HepG2 (cell line): ENCODE results near the gene HARS2. TPM values are rescaled to one million over a fixed set of nuclear protein-coding genes. Genes with fewer than 3 reads are reported as not detected.
A peak's percentile ranks its signal among the peaks of the same experiment; 100 is the strongest.

Experiments
- ARID5B ChIP-seq: IDR thresholded peaks from 2 replicates; pipeline ENCODE4 v1.4.0; 2020; ENCODE audit warnings: mild to moderate bottlenecking, missing genetic modification reagents
- DMTF1 ChIP-seq: sonication (generic); formaldehyde crosslinking; IDR thresholded peaks from 2 replicates; pipeline ENCODE4 v1.4.0; 2020; ENCODE audit warnings: mild to moderate bottlenecking, missing genetic modification reagents
- ELK4 ChIP-seq: sonication (generic); formaldehyde crosslinking; IDR thresholded peaks from 2 replicates; pipeline ENCODE4 v1.9.0; 2021; ENCODE audit warnings: missing genetic modification reagents, borderline replicate concordance
- TP53 ChIP-seq: sonication (generic); formaldehyde crosslinking; conservative IDR thresholded peaks from 2 replicates; pipeline ENCODE4 v1.4.0; 2020; ENCODE audit warnings: missing genetic modification reagents
- ZNF414 ChIP-seq: sonication (generic); formaldehyde crosslinking; IDR thresholded peaks from 2 replicates; pipeline ENCODE4 v1.5.0; 2020; ENCODE audit warnings: missing genetic modification reagents
- ZNF484 ChIP-seq: sonication (generic); formaldehyde crosslinking; IDR thresholded peaks from 2 replicates; pipeline ENCODE4 v1.5.1; 2020; ENCODE audit warnings: mild to moderate bottlenecking, low read depth, missing genetic modification reagents, borderline replicate concordance
- ZNF879 ChIP-seq: sonication (generic); formaldehyde crosslinking; IDR thresholded peaks from 2 replicates; pipeline ENCODE4 v1.8.1; 2023; ENCODE audit warnings: missing genetic modification reagents
- polyA plus RNA-seq, 8 experiments: library from polyadenylated mRNA; depleted of rRNA in 3 of 8; stranded (reverse) in 7 of 8; unstranded in 1 of 8; fragments of >200 nt; fragmentation: Illumina TruSeq in 4 of 8; extraction: Trizol in 4 of 8; gene quantifications; 2 replicates each; pipeline versions ENCODE4 v1.2.1 to v1.2.3, GENCODE V29; 2011 to 2016; ENCODE audit warnings: low read depth in 4 of 8, missing spikeins in 1 of 8, mixed read lengths in 1 of 8; ENCODE audit not compliant: insufficient read depth in 1 of 8
- total RNA-seq, 5 experiments: library from RNA; depleted of rRNA; stranded (reverse); fragments of >200 nt; fragmentation: Illumina TruSeq; extraction: Trizol; gene quantifications; 2 replicates each; pipeline ENCODE4 v1.2.3, GENCODE V29; 2016; ENCODE audit warnings: low read depth in 1 of 5
- TF ChIP-seq, protein P1 (sequence below), 2 experiments: fragments of 450-650 bp in 1 of 2; sonication (generic) in 1 of 2; formaldehyde crosslinking in 1 of 2; IDR thresholded peaks; 2 replicates each; pipeline versions ENCODE4 v1.6.1 to v1.8.0; 2016 to 2022; ENCODE audit warnings: antibody characterized with exemption in 1 of 2, mild to moderate bottlenecking in 1 of 2, missing genetic modification reagents in 1 of 2

Gene HARS2
- total and polyA plus RNA-seq, 2 of the 13 experiments (the other 11 are each of a cell fraction or from before 2014, with no cell fraction given) = 17.9 to 25.8 TPM

- TF ChIP-seq ZNF414 (CRISPR knock-in tag) (0 out of 2 replicates have a peak, but pooled peaks have one; percentile 63), ZNF484 (CRISPR knock-in tag) (no peak), ELK4 (CRISPR knock-in tag) (no peak), DMTF1 (no peak), TP53 (CRISPR knock-in tag) (0 out of 2 replicates have a peak, but pooled peaks have one; percentile 49), ARID5B (peak; percentile 64; the same call in 1 of the 2 replicates), ZNF879 (no peak)
- TF ChIP-seq, protein P1, sequence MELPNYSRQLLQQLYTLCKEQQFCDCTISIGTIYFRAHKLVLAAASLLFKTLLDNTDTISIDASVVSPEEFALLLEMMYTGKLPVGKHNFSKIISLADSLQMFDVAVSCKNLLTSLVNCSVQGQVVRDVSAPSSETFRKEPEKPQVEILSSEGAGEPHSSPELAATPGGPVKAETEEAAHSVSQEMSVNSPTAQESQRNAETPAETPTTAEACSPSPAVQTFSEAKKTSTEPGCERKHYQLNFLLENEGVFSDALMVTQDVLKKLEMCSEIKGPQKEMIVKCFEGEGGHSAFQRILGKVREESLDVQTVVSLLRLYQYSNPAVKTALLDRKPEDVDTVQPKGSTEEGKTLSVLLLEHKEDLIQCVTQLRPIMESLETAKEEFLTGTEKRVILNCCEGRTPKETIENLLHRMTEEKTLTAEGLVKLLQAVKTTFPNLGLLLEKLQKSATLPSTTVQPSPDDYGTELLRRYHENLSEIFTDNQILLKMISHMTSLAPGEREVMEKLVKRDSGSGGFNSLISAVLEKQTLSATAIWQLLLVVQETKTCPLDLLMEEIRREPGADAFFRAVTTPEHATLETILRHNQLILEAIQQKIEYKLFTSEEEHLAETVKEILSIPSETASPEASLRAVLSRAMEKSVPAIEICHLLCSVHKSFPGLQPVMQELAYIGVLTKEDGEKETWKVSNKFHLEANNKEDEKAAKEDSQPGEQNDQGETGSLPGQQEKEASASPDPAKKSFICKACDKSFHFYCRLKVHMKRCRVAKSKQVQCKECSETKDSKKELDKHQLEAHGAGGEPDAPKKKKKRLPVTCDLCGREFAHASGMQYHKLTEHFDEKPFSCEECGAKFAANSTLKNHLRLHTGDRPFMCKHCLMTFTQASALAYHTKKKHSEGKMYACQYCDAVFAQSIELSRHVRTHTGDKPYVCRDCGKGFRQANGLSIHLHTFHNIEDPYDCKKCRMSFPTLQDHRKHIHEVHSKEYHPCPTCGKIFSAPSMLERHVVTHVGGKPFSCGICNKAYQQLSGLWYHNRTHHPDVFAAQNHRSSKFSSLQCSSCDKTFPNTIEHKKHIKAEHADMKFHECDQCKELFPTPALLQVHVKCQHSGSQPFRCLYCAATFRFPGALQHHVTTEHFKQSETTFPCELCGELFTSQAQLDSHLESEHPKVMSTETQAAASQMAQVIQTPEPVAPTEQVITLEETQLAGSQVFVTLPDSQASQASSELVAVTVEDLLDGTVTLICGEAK (IDR thresholded peaks at IDR 0.05) = no peak
- TF ChIP-seq, protein P1 (CRISPR knock-in tag; IDR thresholded peaks at IDR 0.05) = no peak; the same call in 1 of the 2 replicates
These were observed 19.8 kb downstream of the HARS2 start (continued) for GRCh38 chr5:140710899-140711552.
